Hepatocyte (in vitro differentiated cells): ENCODE measurements around the gene DCUN1D2. TPM values are rescaled to one million over a fixed set of nuclear protein-coding genes. Genes with fewer than 3 reads are reported as not detected.

Source experiments
- DNase-seq: peaks from one replicate; pipeline ENCODE4 v3.0.0-alpha.2; 2016; ENCODE audit warnings: low spot score
- H2AFZ ChIP-seq: fragments of 200-600 bp; sonication (generic); 2 replicates; pipeline ENCODE4 v1.6.0; 2016; ENCODE audit warnings: antibody characterized with exemption, mild to moderate bottlenecking
- H3K27ac ChIP-seq: fragments of 200-600 bp; sonication (generic); 2 replicates; pipeline ENCODE4 v1.5.1; 2016; ENCODE audit warnings: mild to moderate bottlenecking
- H3K27me3 ChIP-seq: fragments of 200-600 bp; sonication (generic); 2 replicates; pipeline ENCODE4 v1.6.1; 2016
- H3K36me3 ChIP-seq: fragments of 200-600 bp; sonication (generic); replicated peaks from 2 replicates; pipeline ENCODE4 v1.5.1; 2016; ENCODE audit warnings: low read depth; ENCODE audit not compliant: insufficient read depth
- H3K4me1 ChIP-seq: fragments of 200-600 bp; sonication (generic); 2 replicates; pipeline ENCODE4 v1.5.1; 2016; ENCODE audit warnings: mild to moderate bottlenecking, moderate library complexity; ENCODE audit not compliant: insufficient read depth
- H3K4me2 ChIP-seq: fragments of 200-600 bp; sonication (generic); 2 replicates; pipeline ENCODE4 v1.6.0; 2016
- H3K4me3 ChIP-seq: fragments of 200-600 bp; sonication (generic); 2 replicates; pipeline ENCODE4 v1.5.1; 2016; ENCODE audit warnings: mild to moderate bottlenecking
- H3K79me2 ChIP-seq: fragments of 200-600 bp; sonication (generic); 2 replicates; pipeline ENCODE4 v1.6.0; 2017; ENCODE audit warnings: mild to moderate bottlenecking
- H3K9me2 ChIP-seq: fragments of 200-600 bp; sonication (generic); replicated peaks from 2 replicates; pipeline ENCODE4 v1.6.0; 2017; ENCODE audit warnings: mild to moderate bottlenecking; ENCODE audit not compliant: insufficient read depth
- H3K9me3 ChIP-seq: fragments of 200-600 bp; sonication (generic); 2 replicates; pipeline ENCODE4 v1.5.1; 2016; ENCODE audit warnings: low read depth, mild to moderate bottlenecking
- H4K20me1 ChIP-seq: fragments of 200-600 bp; sonication (generic); 2 replicates; pipeline ENCODE4 v1.6.0; 2016; ENCODE audit warnings: mild to moderate bottlenecking; ENCODE audit not compliant: insufficient read depth, poor library complexity, severe bottlenecking
- EZH2 ChIP-seq: fragments of 200-600 bp; sonication (generic); IDR thresholded peaks from 2 replicates; pipeline ENCODE4 v1.6.1; 2016; ENCODE audit warnings: antibody characterized with exemption, mild to moderate bottlenecking, borderline replicate concordance
- EZH2phosphoT487 ChIP-seq: fragments of 200-600 bp; sonication (generic); IDR thresholded peaks from one replicate; pipeline ENCODE4 v1.6.1; 2018; ENCODE audit warnings: antibody characterized with exemption, mild to moderate bottlenecking, low read depth, moderate library complexity; ENCODE audit not compliant: unreplicated experiment, severe bottlenecking
- WGBS: methylation state at CpG from one replicate; pipeline ENCODE4 v1.1.6; 2016; ENCODE audit warnings: low lambda C conversion rate; ENCODE audit errors: missing lambda C conversion rate; 5-methylcytosine and 5-hydroxymethylcytosine counted together
- polyA plus RNA-seq: library from polyadenylated mRNA; unstranded; fragments of >200 nt; fragmentation: Nextera tagmentation; extraction: Ambion mirVana; gene quantifications from 2 replicates; pipeline ENCODE4 v1.2.1, GENCODE V29; 2016
- total RNA-seq: library from RNA; depleted of rRNA; stranded (reverse); fragments of >200 nt; gene quantifications from 2 replicates; pipeline ENCODE4 v1.2.3, GENCODE V29; 2014
- TF ChIP-seq, protein P1 (sequence below): fragments of 200-600 bp; sonication (generic); IDR thresholded peaks from 2 replicates; pipeline ENCODE4 v1.5.1; 2016; ENCODE audit warnings: antibody characterized with exemption, mild to moderate bottlenecking; ENCODE audit not compliant: poor library complexity

Gene DCUN1D2
- total and polyA plus RNA-seq, 2 experiments from 2014 or later: 8.4 to 10.2 TPM

DNA sequence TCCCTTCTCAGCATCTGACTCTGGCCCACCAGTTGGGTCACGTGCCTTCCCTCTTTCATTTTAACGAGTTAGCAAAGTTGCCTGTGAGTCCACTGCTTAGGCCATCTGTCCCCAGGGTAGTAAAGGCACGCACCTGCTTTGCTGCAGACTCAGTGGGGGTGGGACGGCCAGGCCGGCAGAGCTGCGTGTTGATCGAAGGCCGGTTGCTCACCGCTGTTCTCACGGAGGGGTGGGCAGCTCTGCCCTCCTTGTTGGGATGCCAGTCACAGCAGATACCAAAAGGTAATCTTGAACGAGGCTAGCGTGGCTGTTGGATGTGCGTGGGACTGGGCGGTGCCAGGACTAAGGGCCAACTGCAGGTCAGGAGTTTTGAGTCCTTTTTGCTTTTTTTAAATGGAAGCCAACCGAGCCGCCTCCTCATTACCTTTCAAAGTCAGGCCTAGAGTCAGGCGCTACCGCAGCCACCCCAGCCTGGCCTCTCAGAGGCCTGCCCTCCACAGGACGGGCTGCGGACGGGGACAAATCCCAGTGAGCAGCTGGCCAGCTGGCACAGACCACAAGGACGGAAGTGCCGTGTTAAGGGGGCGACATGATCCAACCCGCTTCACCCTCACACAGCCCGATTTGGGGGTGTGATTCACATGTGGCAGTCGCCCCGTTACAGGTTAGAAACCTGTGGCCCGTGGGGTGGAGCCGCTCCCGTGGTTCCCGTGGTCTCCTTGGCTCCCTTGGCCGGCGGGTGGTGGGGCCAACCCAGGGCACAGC lies 57.8 kb downstream of the DCUN1D2 start:
- TF ChIP-seq EZH2: no peak
- TF ChIP-seq, protein P1, sequence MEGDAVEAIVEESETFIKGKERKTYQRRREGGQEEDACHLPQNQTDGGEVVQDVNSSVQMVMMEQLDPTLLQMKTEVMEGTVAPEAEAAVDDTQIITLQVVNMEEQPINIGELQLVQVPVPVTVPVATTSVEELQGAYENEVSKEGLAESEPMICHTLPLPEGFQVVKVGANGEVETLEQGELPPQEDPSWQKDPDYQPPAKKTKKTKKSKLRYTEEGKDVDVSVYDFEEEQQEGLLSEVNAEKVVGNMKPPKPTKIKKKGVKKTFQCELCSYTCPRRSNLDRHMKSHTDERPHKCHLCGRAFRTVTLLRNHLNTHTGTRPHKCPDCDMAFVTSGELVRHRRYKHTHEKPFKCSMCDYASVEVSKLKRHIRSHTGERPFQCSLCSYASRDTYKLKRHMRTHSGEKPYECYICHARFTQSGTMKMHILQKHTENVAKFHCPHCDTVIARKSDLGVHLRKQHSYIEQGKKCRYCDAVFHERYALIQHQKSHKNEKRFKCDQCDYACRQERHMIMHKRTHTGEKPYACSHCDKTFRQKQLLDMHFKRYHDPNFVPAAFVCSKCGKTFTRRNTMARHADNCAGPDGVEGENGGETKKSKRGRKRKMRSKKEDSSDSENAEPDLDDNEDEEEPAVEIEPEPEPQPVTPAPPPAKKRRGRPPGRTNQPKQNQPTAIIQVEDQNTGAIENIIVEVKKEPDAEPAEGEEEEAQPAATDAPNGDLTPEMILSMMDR: no peak
- TF ChIP-seq EZH2phosphoT487: no peak
- H3K27ac ChIP-seq: no peak overlapping the region
- no peak overlapping the region for H3K4me2 ChIP-seq
- H2AFZ ChIP-seq: no peak overlapping the region
- H3K4me3 ChIP-seq: no peak overlapping the region
- H3K9me2 ChIP-seq: no peaks in the 10 kb centered on the region
- H3K9me3 ChIP-seq: no peaks in the 10 kb centered on the region
- DNase-seq: no peak
- H3K36me3 ChIP-seq: no peaks in the 10 kb centered on the region
- H3K4me1 ChIP-seq: peaks cover 5% of the 10 kb centered on the region
- H4K20me1 ChIP-seq: no peaks in the 10 kb centered on the region
- no peaks in the 10 kb centered on the region for H3K27me3 ChIP-seq
- H3K79me2 ChIP-seq: no peaks in the 10 kb centered on the region
- 92% methylated on average over 34 of the region's 34 CpGs for WGBS

DNA sequence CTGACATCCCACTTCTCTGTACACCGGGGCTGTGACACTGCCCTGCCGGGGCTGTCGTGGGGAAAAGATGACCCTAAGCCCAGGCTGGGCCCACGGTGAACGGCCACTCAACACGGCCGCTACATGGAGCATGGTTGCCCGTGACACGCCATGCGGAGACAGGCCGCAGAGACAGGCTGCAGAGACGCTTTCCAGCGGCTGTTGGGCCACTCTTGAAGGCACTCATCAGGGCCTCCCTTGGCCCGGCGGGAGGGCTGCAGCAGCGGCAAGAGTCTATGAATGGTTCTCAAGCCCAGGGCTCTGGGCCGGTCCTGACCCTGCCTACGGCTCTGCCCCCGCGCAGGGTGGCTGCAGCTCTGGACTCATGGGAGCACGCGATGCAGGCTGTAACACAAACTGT lies 59.3 kb downstream of the DCUN1D2 start:
- no peak for DNase-seq
- Histone ChIP-seq H3K4me1 (no peaks in the 10 kb centered on the region), H3K27me3 (no peaks in the 10 kb centered on the region), H3K4me3 (no peak overlapping the region), H4K20me1 (no peaks in the 10 kb centered on the region), H3K79me2 (no peaks in the 10 kb centered on the region), H3K4me2 (no peak overlapping the region), H3K27ac (no peak overlapping the region), H3K9me2 (no peaks in the 10 kb centered on the region), H3K36me3 (no peaks in the 10 kb centered on the region), H2AFZ (no peak overlapping the region), H3K9me3 (no peaks in the 10 kb centered on the region)
- TF ChIP-seq, protein P1: no peak
- TF ChIP-seq EZH2phosphoT487 (no peak), EZH2 (no peak)
- 92% methylated on average over 22 of the region's 22 CpGs for WGBS

- Histone ChIP-seq H3K4me1 (no peaks in the 10 kb centered on the region), H3K4me2 (no peak overlapping the region), H3K27me3 (no peaks in the 10 kb centered on the region), H3K79me2 (no peaks in the 10 kb centered on the region), H3K36me3 (no peaks in the 10 kb centered on the region), H2AFZ (no peak overlapping the region), H3K9me2 (no peaks in the 10 kb centered on the region), H4K20me1 (no peaks in the 10 kb centered on the region), H3K27ac (no peak overlapping the region), H3K9me3 (no peaks in the 10 kb centered on the region), H3K4me3 (no peak overlapping the region)
- DNase-seq: no peak
- WGBS: 99% methylated on average over 19 of the region's 23 CpGs
- TF ChIP-seq EZH2phosphoT487 (no peak), EZH2 (no peak)
- TF ChIP-seq, protein P1: no peak
These were observed 60.0 kb downstream of the DCUN1D2 start for GRCh38 chr13:113430378-113431110.
